GM19193 (cell line): ENCODE measurements around the gene TM4SF1.

ENCODE experiments used
- POLR2A ChIP-seq: IDR thresholded peaks from 4 replicates; pipeline ENCODE4 v1.6.1; 2011; ENCODE audit not compliant: insufficient read depth, insufficient read length; ENCODE audit errors: extremely low read depth

The TM4SF1 gene

DNA sequence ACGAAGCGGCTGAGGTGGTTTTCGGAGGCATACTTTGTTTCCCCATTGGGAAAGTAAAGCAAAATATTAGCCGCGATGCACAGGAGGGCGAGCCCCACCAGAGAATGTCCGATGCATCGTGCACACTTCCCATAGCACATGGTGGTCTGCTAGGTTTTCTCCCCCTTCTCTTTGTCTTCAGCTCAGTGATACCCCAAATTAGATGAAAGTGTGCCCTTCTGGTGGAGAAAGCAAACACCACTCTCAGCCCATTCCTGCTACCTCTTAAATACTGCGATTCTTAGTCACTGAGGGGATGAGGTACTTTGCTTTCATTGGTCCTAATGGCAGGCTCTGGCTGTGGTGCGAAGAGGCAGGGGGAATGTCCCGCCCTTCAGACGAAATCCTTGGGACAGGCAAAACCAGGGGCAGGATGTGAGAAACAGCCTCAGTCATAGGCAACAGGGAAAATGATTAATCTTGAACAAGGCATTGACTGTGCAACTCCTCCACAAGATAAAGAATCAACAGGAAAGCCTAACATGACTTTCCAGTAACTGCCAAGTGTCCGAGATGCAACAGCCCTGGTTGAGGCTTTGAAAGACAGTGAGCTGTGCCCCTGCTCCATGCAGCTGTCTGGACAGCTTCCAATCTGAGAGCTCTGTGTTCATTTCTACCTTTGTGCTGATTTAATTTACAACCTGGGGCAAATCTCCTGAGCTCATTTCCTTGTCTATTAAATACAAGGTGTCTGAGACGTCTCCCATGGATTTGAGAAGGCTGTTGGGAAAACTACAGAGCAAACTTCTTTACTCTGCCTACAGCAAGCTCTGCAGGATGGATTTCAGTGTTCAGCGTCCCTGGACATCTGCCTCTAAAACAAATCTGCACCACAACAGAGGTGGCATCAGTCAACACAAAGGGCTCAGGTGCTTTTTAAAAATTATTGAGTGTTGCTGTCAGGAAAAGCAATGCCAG lies at the start of gene TM4SF1:
TSS of gene TM4SF1 (minus strand) at position 242 of the 957 bp plus-strand sequence. CDS start at position 140, 102 bp downstream.
- no peak for TF ChIP-seq POLR2A

- TF ChIP-seq POLR2A: no peak
These were observed 48.9 kb upstream of the TM4SF1 start for GRCh38 chr3:149426325-149426724.

- no peak for TF ChIP-seq POLR2A
These were observed 47.5 kb upstream of the TM4SF1 start for GRCh38 chr3:149424918-149425317.

GRCh38 chr3:149421764-149422163 lies 44.3 kb upstream of the TM4SF1 start:
- no peak for TF ChIP-seq POLR2A

DNA sequence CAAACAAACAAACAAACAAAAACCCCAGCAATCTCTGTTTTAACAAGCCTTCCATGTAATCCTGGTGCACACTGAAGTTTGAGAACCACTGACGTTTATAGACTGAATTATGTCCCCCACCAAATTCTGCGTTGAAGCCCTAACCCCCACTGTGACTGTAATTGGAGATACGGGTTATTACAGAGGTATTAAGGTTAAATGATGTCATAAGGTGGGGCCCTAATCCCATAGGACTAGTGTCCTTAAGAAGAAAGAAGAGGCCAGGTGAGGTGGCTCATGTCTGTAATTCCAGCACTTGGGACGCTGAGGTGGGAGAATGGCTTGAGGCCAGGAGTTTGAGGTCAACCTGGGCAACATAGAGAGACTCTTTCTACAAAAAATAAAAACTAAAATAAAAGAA lies 42.4 kb upstream of the TM4SF1 start:
- no peak for TF ChIP-seq POLR2A

GRCh38 chr3:149417727-149418126 lies 40.3 kb upstream of the TM4SF1 start:
- TF ChIP-seq POLR2A: no peak

GRCh38 chr3:149417174-149417573 lies 39.7 kb upstream of the TM4SF1 start:
- TF ChIP-seq POLR2A: no peak

- TF ChIP-seq POLR2A: no peak
These were observed 38.0 kb upstream of the TM4SF1 start for GRCh38 chr3:149415484-149415883.

- TF ChIP-seq POLR2A: no peak
These were observed 37.2 kb upstream of the TM4SF1 start for GRCh38 chr3:149414557-149415231.

- no peak for TF ChIP-seq POLR2A
These were observed 34.1 kb upstream of the TM4SF1 start for GRCh38 chr3:149411583-149411982.

DNA sequence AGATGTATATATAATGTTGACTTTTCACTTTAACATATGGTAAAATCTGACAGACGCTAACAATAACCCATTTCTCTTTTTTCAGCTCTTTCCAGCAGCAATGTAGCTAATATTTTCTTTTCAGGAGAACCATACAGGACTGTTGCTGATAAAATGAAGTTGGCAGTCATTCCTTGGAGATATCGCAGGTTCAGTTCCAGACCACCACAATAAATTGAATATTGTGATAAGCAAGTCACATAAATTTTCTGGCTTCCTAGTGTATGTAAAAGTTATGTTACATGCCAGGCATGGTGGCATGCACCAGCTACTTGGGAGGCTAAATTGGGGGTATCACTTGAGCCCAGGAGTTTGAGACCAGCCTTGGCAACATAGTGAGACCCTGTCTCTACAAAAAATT lies 31.9 kb upstream of the TM4SF1 start:
- no peak for TF ChIP-seq POLR2A

- no peak for TF ChIP-seq POLR2A
These were observed 30.4 kb upstream of the TM4SF1 start for GRCh38 chr3:149407898-149408297.

- no peak for TF ChIP-seq POLR2A
These were observed 28.8 kb upstream of the TM4SF1 start for GRCh38 chr3:149406244-149406752.

DNA sequence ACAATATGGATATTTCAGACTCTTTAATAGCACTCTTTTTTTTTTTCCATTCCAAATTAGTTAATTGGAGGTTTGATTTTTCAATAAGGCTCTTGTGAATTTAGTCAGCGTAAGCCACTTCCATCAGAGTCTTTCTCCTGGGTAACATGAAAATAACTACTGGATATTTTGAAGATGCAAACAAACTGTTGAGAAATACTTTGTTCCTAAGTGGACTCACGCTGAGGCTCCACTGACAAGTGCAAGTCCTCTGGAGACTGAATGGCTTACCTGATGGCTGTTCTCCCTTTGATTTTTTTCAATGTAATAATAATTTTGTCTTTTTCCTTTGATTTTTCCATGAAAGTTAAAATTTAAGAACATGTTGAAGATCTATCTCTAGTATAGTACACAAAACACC lies 26.0 kb upstream of the TM4SF1 start:
- TF ChIP-seq POLR2A: no peak

- no peak for TF ChIP-seq POLR2A
These were observed 25.0 kb upstream of the TM4SF1 start for GRCh38 chr3:149402481-149402880.

GRCh38 chr3:149401926-149402310 lies 24.5 kb upstream of the TM4SF1 start:
- no peak for TF ChIP-seq POLR2A
